GM12878 (cell line): ENCODE data around the gene PLCB4. TPM values are rescaled to one million over a fixed set of nuclear protein-coding genes. Genes with fewer than 3 reads are reported as not detected.

Experiments
- ATAC-seq: fragments of 200-7000 bp; cut with Tn5 transposase; 3 replicates; pipeline ENCODE4 v1.9.1; 2020; ENCODE audit warnings: mild to moderate bottlenecking, moderate library complexity
- BruUV-seq: library from RNA; stranded (reverse); fragments of 400-500 nt; replicated peaks from 2 replicates; lab custom pipeline; 2021; lab: Mats Ljungman, UMichigan
- CTCF ChIA-PET: fragments of 300-600 bp; sonication (Branson Sonifier 250); formaldehyde crosslinking; extraction: SDS; loops from one replicate; lab custom pipeline; 2021; ENCODE audit warnings: inconsistent platforms; lab: Yijun Ruan, JAX
- POLR2A ChIA-PET: fragments of 350-600 bp; formaldehyde crosslinking; extraction: SDS; loops from one replicate; lab custom pipeline; 2021; ENCODE audit warnings: inconsistent platforms; lab: Charles Lee
- RAD21 ChIA-PET: fragments of 300-600 bp; sonication (Branson Sonifier 250); formaldehyde crosslinking; loops from one replicate; lab custom pipeline; 2023; ENCODE audit warnings: antibody characterized with exemption; ENCODE audit not compliant: unreplicated experiment; lab: Charles Lee
- SMC1A ChIA-PET: fragments of 300-600 bp; sonication (Branson Sonifier 250); formaldehyde crosslinking; loops from one replicate; lab custom pipeline; 2023; ENCODE audit not compliant: unreplicated experiment, uncharacterized antibody; lab: Charles Lee
- DNase-seq: peaks from one replicate; pipeline ENCODE4 v3.0.0-alpha.2; 2011; ENCODE audit warnings: low read depth, low spot score
- FAIRE-seq: peaks from 3 replicates; lab custom pipeline; 2011; peaks lifted over from hg19 to GRCh38; lab: Jason Lieb, UNC
- H2AFZ ChIP-seq: 2 replicates; pipeline ENCODE4 v1.6.0; 2011; ENCODE audit warnings: low read depth, low read length, control low read depth; ENCODE audit not compliant: control insufficient read depth
- H3K27ac ChIP-seq: 2 replicates; pipeline ENCODE4 v1.5.1; 2011; ENCODE audit warnings: control low read depth; ENCODE audit not compliant: control insufficient read depth, insufficient read depth
- H3K27me3 ChIP-seq, 2 experiments: replicated peaks in 1 of 2; 2 replicates each; pipeline versions ENCODE4 v1.6.0 to v1.6.1; 2011; ENCODE audit warnings: low read length in 1 of 2; ENCODE audit not compliant: control insufficient read depth in 2 of 2, insufficient read depth in 2 of 2
- H3K36me3 ChIP-seq, 2 experiments: 2 replicates each; pipeline ENCODE4 v1.5.1; 2011; ENCODE audit warnings: low read length in 1 of 2; ENCODE audit not compliant: control insufficient read depth in 2 of 2, insufficient read depth in 2 of 2
- H3K4me1 ChIP-seq: 2 replicates; pipeline ENCODE4 v1.6.1; 2011; ENCODE audit warnings: mild to moderate bottlenecking, low read length, moderate library complexity, mixed read lengths; ENCODE audit not compliant: control insufficient read depth, insufficient read depth
- H3K4me2 ChIP-seq: 2 replicates; pipeline ENCODE4 v1.6.0; 2011; ENCODE audit warnings: control low read depth; ENCODE audit not compliant: control insufficient read depth, insufficient read depth
- H3K4me3 ChIP-seq: fragments of 200-600 bp; sonication (generic); 2 replicates; pipeline ENCODE4 v1.5.1; 2016
- H3K79me2 ChIP-seq: 2 replicates; pipeline ENCODE4 v1.6.0; 2011; ENCODE audit warnings: low read length; ENCODE audit not compliant: control insufficient read depth, insufficient read depth
- H3K9ac ChIP-seq: 2 replicates; pipeline ENCODE4 v1.8.0; 2011; ENCODE audit warnings: low read length, control low read depth, mixed read lengths; ENCODE audit not compliant: control insufficient read depth, insufficient read depth
- H3K9me3 ChIP-seq: replicated peaks from 3 replicates; pipeline ENCODE4 v1.5.1; 2011; ENCODE audit warnings: mild to moderate bottlenecking, low read length; ENCODE audit not compliant: control insufficient read depth, insufficient read depth
- H4K20me1 ChIP-seq: 2 replicates; pipeline ENCODE4 v1.6.0; 2011; ENCODE audit not compliant: control insufficient read depth, insufficient read depth
- DPF2 ChIP-seq: fragments of 450-650 bp; IDR thresholded peaks from 2 replicates; pipeline ENCODE4 v1.6.1; 2017; ENCODE audit warnings: mild to moderate bottlenecking
- ETV6 ChIP-seq, 2 experiments: fragments of 450-650 bp in 1 of 2; IDR thresholded peaks in 1 of 2; conservative IDR thresholded peaks in 1 of 2; 2 replicates each; pipeline ENCODE4 v1.6.1; 2014; ENCODE audit warnings: antibody characterized with exemption in 1 of 2, borderline replicate concordance in 1 of 2, low read depth in 1 of 2, mild to moderate bottlenecking in 1 of 2, moderate library complexity in 1 of 2
- IKZF2 ChIP-seq, 2 experiments: fragments of 450-650 bp; IDR thresholded peaks; 2 replicates each; pipeline ENCODE4 v1.6.1; 2017; ENCODE audit warnings: mild to moderate bottlenecking in 2 of 2, moderate library complexity in 2 of 2
- KLF5 ChIP-seq: fragments of 450-650 bp; IDR thresholded peaks from 2 replicates; pipeline ENCODE4 v1.6.1; 2014; ENCODE audit warnings: mild to moderate bottlenecking; ENCODE audit not compliant: partially characterized antibody
- SMC3 ChIP-seq: IDR thresholded peaks from 2 replicates; pipeline ENCODE4 v1.6.1; 2011; ENCODE audit warnings: low read length, improper control_type of control experiment, borderline replicate concordance
- ZNF207 ChIP-seq: fragments of 450-650 bp; IDR thresholded peaks from 2 replicates; pipeline ENCODE4 v1.6.1; 2014; ENCODE audit warnings: antibody characterized with exemption, mild to moderate bottlenecking, borderline replicate concordance
- ZNF274 ChIP-seq: IDR thresholded peaks from one replicate; pipeline ENCODE4 v1.8.0; 2011; ENCODE audit not compliant: insufficient read length, insufficient read depth
- ZNF622 ChIP-seq: fragments of 450-650 bp; IDR thresholded peaks from 2 replicates; pipeline ENCODE4 v1.6.1; 2017; ENCODE audit warnings: mild to moderate bottlenecking, inconsistent platforms
- WGBS: methylation state at CpG from one replicate; pipeline ENCODE4 v1.1.6; 2016; ENCODE audit warnings: low lambda C conversion rate; ENCODE audit not compliant: insufficient replicate concordance, insufficient coverage; ENCODE audit errors: missing lambda C conversion rate; 5-methylcytosine and 5-hydroxymethylcytosine counted together
- in situ Hi-C: fragments of 300-500 bp; cut with MboI; formaldehyde crosslinking; loops from 9 replicates; pipeline ENCODE4 v1.14.3; 2018; ENCODE audit warnings: mixed read lengths
- intact Hi-C: fragments of 100-400 bp; cut with micrococcal nuclease; formaldehyde crosslinking; loops from one replicate; pipeline ENCODE4 v1.14.2; 2022; ENCODE audit not compliant: unreplicated experiment
- polyA plus RNA-seq, 11 experiments: library from polyadenylated mRNA; depleted of rRNA in 4 of 11; unstranded in 6 of 11; stranded (reverse) in 5 of 11; fragments of >200 nt; fragmentation: Nextera tagmentation in 4 of 11; fragmentation: Illumina TruSeq in 1 of 11; extraction: Ambion mirVana in 4 of 11; extraction: Trizol in 1 of 11; gene quantifications; 1 replicate in 1 of 11; 2 replicates in 10 of 11; pipeline versions ENCODE4 v1.2.1 to v1.2.3, GENCODE V29; 2011 to 2016; ENCODE audit warnings: inconsistent platforms in 2 of 11, missing spikeins in 2 of 11, low read depth in 1 of 11
- total RNA-seq, 4 experiments: library from RNA; depleted of rRNA in 3 of 4; stranded (reverse); fragments of >200 nt in 3 of 4; fragmentation: Illumina TruSeq in 1 of 4; extraction: Trizol in 1 of 4; gene quantifications; 2 replicates each; pipeline versions ENCODE4 v1.2.1 to v1.2.3, GENCODE V29; 2013 to 2021
- TF ChIP-seq, protein P1 (sequence below): fragments of 450-650 bp; IDR thresholded peaks from 2 replicates; pipeline ENCODE4 v1.6.1; 2018; ENCODE audit warnings: borderline replicate concordance, mild to moderate bottlenecking; ENCODE audit not compliant: partially characterized antibody
- TF ChIP-seq, protein P2 (sequence below): fragments of 450-650 bp; IDR thresholded peaks from 2 replicates; pipeline ENCODE4 v1.6.1; 2017; ENCODE audit warnings: low read depth, mild to moderate bottlenecking, moderate library complexity
- TF ChIP-seq, protein P3 (sequence below): IDR thresholded peaks from 2 replicates; pipeline ENCODE4 v1.6.1; 2011; ENCODE audit warnings: mild to moderate bottlenecking, low read depth, low read length, moderate library complexity; ENCODE audit not compliant: insufficient replicate concordance

Gene PLCB4
- total and polyA plus RNA-seq, 10 of the 15 experiments (the other 5 are each of a cell fraction or from before 2014, with no cell fraction given), result not detected

DNA sequence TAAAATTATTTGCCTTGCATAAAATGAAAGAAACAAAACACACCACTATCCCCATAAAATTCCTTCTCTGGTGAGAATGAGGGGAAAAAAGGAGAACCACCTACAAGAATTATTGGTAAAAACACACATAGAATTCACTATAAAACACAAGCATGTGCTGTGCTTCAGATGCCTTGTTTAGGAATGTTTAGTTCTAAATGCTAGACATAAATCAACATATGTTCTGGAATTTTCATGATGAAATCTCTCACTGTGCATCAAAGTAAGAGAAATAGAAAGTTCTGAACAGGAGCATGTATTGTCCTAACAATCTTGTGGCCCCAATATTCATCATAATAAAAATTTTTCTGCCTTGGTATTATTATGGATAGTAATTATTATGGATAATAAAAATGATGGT is 111.0 kb downstream of the PLCB4 start (continued):
- TF ChIP-seq ZNF274, result no peak

DNA sequence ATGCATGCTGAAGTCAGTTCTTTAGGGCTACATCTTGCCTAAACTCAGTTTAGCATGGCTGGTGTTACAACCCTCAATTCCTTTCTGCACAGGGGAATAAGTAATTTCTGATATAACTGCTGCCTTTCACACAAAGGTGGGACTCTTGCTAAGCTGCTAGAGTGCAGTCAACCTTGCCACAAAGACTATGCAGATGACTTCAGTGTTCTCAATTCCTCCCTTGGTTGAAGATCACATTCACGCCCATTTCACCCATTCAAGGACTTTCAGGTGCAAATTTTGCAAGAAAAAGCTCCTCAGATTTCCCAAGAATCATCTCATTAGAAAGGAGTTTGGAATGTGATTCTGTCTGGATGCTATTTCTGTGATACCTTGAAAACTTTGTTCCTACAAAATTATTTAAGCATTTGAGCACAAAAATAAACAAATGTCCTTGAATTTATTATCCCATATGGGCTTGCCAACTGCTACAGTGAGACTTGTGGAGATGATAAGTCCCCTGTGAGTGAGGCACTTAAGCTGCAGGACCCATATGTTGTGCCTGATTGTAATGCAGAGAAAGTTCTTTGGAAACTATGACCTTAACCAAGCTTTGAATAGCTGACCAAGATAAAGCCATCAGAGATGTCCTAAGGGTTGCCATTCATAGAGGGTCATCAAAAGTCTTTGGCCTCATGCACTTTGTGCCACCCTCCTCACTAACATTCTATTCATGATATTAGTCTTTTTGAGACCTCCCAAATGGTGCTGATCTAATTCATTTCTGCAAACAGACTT is 111.8 kb downstream of the PLCB4 start:
- no TSS peak for BruUV-seq
- ChIA-PET SMC1A (no interaction called here), POLR2A (no interaction called here), RAD21 (no interaction called here), CTCF (no interaction called here)
- 0% methylated on average over 1 of the region's 1 CpG for WGBS
- intact Hi-C loops, result no loop called here
- Histone ChIP-seq H3K9me3 (no peaks in the 10 kb centered on the region), H4K20me1 (no peaks in the 10 kb centered on the region), H3K4me2 (no peak overlapping the region), H2AFZ (no peak overlapping the region), H3K27ac (no peak overlapping the region), H3K36me3 (no peaks in the 10 kb centered on the region), H3K79me2 (no peaks in the 10 kb centered on the region), H3K4me3 (no peak overlapping the region), H3K4me1 (no peaks in the 10 kb centered on the region), H3K27me3 (no peaks in the 10 kb centered on the region; a peak in 1 of 4 replicates), H3K9ac (no peak overlapping the region)
- DNase-seq (no peak), FAIRE-seq (no peak), ATAC-seq (no peak)
- in situ Hi-C loops, result no loop called here
- TF ChIP-seq ETV6 (conservative IDR thresholded peaks at IDR 0.05 in 1 of 2, IDR thresholded peaks at IDR 0.05 in 1 of 2; ENCODE audit: borderline replicate concordance in 1 of 2, low read depth in 1 of 2), result no peak
- TF ChIP-seq, protein P1, sequence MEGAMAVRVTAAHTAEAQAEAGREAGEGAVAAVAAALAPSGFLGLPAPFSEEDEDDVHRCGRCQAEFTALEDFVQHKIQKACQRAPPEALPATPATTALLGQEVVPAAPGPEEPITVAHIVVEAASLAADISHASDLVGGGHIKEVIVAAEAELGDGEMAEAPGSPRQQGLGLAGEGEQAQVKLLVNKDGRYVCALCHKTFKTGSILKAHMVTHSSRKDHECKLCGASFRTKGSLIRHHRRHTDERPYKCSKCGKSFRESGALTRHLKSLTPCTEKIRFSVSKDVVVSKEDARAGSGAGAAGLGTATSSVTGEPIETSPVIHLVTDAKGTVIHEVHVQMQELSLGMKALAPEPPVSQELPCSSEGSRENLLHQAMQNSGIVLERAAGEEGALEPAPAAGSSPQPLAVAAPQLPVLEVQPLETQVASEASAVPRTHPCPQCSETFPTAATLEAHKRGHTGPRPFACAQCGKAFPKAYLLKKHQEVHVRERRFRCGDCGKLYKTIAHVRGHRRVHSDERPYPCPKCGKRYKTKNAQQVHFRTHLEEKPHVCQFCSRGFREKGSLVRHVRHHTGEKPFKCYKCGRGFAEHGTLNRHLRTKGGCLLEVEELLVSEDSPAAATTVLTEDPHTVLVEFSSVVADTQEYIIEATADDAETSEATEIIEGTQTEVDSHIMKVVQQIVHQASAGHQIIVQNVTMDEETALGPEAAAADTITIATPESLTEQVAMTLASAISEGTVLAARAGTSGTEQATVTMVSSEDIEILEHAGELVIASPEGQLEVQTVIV, result no peak
- no peak for TF ChIP-seq ZNF622
- no peak for TF ChIP-seq IKZF2 (IDR thresholded peaks at IDR 0.05)
- TF ChIP-seq, protein P2, sequence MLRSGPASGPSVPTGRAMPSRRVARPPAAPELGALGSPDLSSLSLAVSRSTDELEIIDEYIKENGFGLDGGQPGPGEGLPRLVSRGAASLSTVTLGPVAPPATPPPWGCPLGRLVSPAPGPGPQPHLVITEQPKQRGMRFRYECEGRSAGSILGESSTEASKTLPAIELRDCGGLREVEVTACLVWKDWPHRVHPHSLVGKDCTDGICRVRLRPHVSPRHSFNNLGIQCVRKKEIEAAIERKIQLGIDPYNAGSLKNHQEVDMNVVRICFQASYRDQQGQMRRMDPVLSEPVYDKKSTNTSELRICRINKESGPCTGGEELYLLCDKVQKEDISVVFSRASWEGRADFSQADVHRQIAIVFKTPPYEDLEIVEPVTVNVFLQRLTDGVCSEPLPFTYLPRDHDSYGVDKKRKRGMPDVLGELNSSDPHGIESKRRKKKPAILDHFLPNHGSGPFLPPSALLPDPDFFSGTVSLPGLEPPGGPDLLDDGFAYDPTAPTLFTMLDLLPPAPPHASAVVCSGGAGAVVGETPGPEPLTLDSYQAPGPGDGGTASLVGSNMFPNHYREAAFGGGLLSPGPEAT, result no peak
- TF ChIP-seq, protein P3, sequence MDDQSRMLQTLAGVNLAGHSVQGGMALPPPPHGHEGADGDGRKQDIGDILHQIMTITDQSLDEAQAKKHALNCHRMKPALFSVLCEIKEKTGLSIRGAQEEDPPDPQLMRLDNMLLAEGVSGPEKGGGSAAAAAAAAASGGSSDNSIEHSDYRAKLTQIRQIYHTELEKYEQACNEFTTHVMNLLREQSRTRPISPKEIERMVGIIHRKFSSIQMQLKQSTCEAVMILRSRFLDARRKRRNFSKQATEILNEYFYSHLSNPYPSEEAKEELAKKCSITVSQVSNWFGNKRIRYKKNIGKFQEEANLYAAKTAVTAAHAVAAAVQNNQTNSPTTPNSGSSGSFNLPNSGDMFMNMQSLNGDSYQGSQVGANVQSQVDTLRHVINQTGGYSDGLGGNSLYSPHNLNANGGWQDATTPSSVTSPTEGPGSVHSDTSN, result no peak
- no peak for TF ChIP-seq DPF2
- TF ChIP-seq ZNF207, result no peak
- no peak for TF ChIP-seq SMC3
- no peak for TF ChIP-seq KLF5
